K562 (cell line): ENCODE results near the gene NDUFV3.
A peak's percentile ranks its signal among the peaks of the same experiment; 100 is the strongest.
"Not testable (repeated sequence)": the region's sequence is repeated elsewhere in the genome, so short reads cannot be mapped to it uniquely, and the experiment has no call there.

ENCODE experiments used
- CHD1 ChIP-seq: fragments of 200-600 bp; sonication (generic); IDR thresholded peaks from one replicate; pipeline ENCODE4 v1.6.1; 2012; ENCODE audit warnings: mild to moderate bottlenecking, moderate library complexity, low read length, inconsistent platforms
- FOSL1 ChIP-seq: fragments of 200-800 bp; sonication (Bioruptor generic); conservative IDR thresholded peaks from 2 replicates; pipeline ENCODE4 v1.6.1; 2016; ENCODE audit warnings: missing genetic modification characterization, missing compliant biosample characterization
- POLR2G ChIP-seq: fragments of 200-400 bp; formaldehyde crosslinking; IDR thresholded peaks from 2 replicates; pipeline ENCODE4 v1.6.1; 2017; ENCODE audit warnings: low read depth, mild to moderate bottlenecking, antibody characterized with exemption, low read length, moderate library complexity
- TF ChIP-seq, protein P1 (sequence below): sonication (generic); formaldehyde crosslinking; IDR thresholded peaks from 2 replicates; pipeline ENCODE4 v1.8.0; 2022; ENCODE audit warnings: missing genetic modification reagents, mild to moderate bottlenecking, moderate library complexity, borderline replicate concordance
- TF ChIP-seq, protein P2 (sequence below), 2 experiments: IDR thresholded peaks; 2 replicates each; pipeline ENCODE4 v1.6.1; 2011; ENCODE audit warnings: borderline replicate concordance in 1 of 2, control low read depth in 1 of 2, low read depth in 1 of 2, low read length in 1 of 2, mild to moderate bottlenecking in 1 of 2, mixed read lengths in 1 of 2, moderate library complexity in 1 of 2; ENCODE audit not compliant: insufficient read depth in 1 of 2, insufficient read length in 1 of 2, poor library complexity in 1 of 2, severe bottlenecking in 1 of 2; ENCODE audit errors: extremely low read depth in 1 of 2

- TF ChIP-seq POLR2G, result peak; percentile 64
- not testable (repeated sequence) for TF ChIP-seq CHD1; FOSL1 (tag)
- TF ChIP-seq, protein P1, sequence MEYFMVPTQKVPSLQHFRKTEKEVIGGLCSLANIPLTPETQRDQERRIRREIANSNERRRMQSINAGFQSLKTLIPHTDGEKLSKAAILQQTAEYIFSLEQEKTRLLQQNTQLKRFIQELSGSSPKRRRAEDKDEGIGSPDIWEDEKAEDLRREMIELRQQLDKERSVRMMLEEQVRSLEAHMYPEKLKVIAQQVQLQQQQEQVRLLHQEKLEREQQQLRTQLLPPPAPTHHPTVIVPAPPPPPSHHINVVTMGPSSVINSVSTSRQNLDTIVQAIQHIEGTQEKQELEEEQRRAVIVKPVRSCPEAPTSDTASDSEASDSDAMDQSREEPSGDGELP (CRISPR knock-in tag), result not testable (repeated sequence)
- TF ChIP-seq, protein P2, sequence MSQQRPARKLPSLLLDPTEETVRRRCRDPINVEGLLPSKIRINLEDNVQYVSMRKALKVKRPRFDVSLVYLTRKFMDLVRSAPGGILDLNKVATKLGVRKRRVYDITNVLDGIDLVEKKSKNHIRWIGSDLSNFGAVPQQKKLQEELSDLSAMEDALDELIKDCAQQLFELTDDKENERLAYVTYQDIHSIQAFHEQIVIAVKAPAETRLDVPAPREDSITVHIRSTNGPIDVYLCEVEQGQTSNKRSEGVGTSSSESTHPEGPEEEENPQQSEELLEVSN (IDR thresholded peaks at IDR 0.05; ENCODE audit: borderline replicate concordance in 1 of 2, extremely low read depth in 1 of 2, insufficient read depth in 1 of 2, insufficient read length in 1 of 2, low read depth in 1 of 2, low read length in 1 of 2, poor library complexity in 1 of 2, severe bottlenecking in 1 of 2), result not testable (repeated sequence)
Measured at GRCh38 chr21:42848144-42848931, 44.8 kb upstream of the NDUFV3 start.
